ENCODE results near the gene THAP7. TPM values are rescaled to one million over a fixed set of nuclear protein-coding genes. Genes with fewer than 3 reads are reported as not detected.

Gene THAP7
- total RNA-seq, 4 donors from 2014 or later: 19.8 to 54.7 (median 29.5) TPM

DNA sequence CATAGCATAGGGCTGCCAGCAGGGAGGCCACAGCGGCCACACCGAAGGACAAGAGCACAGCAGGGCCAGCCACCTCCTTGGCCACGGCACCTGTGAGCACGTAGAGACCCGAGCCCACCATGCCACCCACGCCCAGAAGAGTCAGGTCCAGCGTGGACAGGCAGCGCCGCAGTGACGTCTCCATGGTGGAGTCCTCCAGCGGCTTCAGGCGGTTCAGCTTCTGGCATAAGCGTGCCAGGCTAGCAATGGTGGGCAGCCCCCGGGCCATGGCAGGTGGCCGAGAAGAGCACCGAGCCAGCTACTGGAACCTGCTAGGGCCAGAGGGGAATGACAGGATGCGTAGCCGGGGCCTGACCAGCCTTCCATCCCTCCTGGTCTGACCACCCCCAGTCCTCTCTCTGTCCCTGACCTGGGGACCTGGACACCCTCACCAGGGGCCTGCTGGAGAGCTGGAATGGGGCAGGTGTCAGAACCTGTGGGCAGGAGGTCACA, 29.7 kb upstream of the THAP7 start:
- no peaks in the 10 kb centered on the region for H3K36me3 ChIP-seq
- DNase-seq: no peak
- H3K9me3 ChIP-seq: no peaks in the 10 kb centered on the region
- no peak overlapping the region for H3K27ac ChIP-seq
- TF ChIP-seq, protein P1, sequence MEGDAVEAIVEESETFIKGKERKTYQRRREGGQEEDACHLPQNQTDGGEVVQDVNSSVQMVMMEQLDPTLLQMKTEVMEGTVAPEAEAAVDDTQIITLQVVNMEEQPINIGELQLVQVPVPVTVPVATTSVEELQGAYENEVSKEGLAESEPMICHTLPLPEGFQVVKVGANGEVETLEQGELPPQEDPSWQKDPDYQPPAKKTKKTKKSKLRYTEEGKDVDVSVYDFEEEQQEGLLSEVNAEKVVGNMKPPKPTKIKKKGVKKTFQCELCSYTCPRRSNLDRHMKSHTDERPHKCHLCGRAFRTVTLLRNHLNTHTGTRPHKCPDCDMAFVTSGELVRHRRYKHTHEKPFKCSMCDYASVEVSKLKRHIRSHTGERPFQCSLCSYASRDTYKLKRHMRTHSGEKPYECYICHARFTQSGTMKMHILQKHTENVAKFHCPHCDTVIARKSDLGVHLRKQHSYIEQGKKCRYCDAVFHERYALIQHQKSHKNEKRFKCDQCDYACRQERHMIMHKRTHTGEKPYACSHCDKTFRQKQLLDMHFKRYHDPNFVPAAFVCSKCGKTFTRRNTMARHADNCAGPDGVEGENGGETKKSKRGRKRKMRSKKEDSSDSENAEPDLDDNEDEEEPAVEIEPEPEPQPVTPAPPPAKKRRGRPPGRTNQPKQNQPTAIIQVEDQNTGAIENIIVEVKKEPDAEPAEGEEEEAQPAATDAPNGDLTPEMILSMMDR (IDR thresholded peaks at IDR 0.05): no peak
- no peak for TF ChIP-seq POLR2A (IDR thresholded peaks at IDR 0.05)
- H3K4me1 ChIP-seq: peaks cover 0 to 14% (median 3%) of the 10 kb centered on the region in 4 donors
- H3K4me3 ChIP-seq: peak overlapping the region in 2 of 4 donors; percentile 47 to 49
- peaks cover 0 to 10% of the 10 kb centered on the region in 2 donors for H3K27me3 ChIP-seq

DNA sequence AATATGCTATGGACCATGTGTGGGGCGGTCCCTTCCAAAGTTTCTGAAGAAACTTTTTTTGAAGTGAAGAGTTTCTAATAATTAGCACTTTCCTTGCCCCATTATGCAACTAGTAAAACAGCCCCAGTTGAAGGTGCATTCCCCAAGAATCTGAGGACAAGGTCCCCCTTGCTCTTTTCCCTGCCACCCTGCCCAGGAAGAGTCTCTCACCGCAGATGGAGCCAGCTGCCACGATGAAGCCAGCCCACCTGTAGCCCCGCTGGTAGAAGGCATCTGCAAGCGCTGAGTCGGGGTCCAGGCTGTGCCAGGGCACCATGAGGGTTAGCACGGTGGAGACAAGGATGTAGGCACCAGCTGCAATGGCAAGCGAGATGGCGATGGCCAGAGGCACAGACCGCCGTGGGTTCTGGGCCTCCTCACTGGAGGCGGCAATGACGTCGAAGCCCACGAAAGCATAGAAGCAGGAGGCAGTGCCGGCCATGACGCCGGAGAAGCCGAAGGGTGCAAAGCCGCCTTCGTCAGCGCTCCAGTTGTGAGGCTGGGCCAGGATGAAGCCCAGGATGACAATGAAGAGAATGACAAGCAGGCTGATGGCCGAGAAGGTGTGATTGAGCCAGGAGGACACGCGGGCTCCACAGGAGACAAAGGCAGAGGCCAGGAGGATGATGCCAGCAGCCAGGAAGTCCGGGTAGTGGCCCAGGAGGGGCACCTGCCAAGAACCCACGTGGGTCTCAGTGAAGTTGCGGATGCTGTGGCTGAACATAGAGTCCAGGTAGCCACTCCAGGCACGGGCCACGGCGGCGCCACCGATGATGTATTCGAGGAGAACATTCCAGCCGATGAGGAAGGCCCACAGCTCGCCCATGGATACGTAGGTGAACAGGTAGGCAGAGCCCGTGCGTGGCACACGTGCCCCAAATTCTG, 29.0 kb upstream of the THAP7 start:
- Histone ChIP-seq H3K27ac (no peak overlapping the region), H3K27me3 (peaks cover 0 to 10% of the 10 kb centered on the region in 2 donors), H3K9me3 (no peaks in the 10 kb centered on the region), H3K4me1 (peaks cover 0 to 14% (median 3%) of the 10 kb centered on the region in 4 donors), H3K36me3 (no peaks in the 10 kb centered on the region), H3K4me3 (no peak overlapping the region)
- DNase-seq: no peak
- TF ChIP-seq, protein P1 (IDR thresholded peaks at IDR 0.05): no peak
- no peak for TF ChIP-seq POLR2A (IDR thresholded peaks at IDR 0.05)

DNA sequence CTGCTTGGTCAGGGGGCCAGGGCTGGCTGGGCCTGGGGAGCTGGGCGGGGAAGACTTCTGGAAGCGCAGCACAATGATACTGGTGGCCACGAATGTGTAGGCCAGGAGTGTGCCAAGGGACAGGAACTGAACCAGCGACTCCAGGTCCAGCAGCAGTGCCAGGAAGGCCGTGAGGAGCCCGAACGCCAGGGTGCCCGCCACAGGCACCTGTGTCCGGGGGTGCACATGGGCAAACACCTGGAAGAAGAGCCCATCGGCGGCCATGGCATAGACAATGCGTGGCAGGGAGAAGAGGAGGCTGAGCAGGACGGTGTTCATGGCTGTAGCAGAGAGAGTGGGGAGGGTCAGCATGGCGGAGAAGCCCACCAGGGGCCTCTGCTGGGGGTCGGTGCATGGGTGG, 28.1 kb upstream of the THAP7 start:
- Histone ChIP-seq H3K4me1 (peaks cover 0 to 14% (median 3%) of the 10 kb centered on the region in 4 donors), H3K9me3 (no peaks in the 10 kb centered on the region), H3K27me3 (peaks cover 0 to 10% of the 10 kb centered on the region in 2 donors), H3K36me3 (no peaks in the 10 kb centered on the region), H3K4me3 (no peak overlapping the region), H3K27ac (no peak overlapping the region)
- TF ChIP-seq, protein P1 (IDR thresholded peaks at IDR 0.05): no peak
- no peak for TF ChIP-seq POLR2A (IDR thresholded peaks at IDR 0.05)
- DNase-seq: no peak

DNA sequence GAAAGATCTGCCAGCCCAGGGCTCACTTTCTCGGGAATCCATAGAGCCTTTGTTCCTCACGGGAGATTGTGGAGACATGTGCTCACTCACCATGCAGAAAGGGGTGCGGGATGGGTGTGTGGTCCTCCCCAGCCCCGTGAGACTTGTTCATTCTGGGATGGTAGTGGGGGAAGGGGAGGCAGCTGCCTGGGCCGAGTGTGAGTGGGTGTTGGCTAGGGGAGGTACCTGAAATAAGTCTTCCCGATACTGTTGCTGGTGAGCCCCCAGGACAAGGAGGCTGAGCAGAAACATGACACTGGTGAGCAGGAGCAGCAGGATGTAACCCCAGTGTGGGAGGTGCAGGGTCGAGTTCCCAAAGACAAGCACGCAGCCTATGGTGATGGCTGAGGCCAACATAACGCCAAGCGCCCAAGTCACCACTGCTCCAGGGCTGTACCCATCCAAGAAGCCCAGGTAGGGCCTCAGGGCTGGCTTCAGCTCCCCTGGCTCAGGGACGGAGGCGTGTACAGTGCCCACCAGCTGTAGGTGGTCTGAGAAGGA, 27.6 kb upstream of the THAP7 start:
- Histone ChIP-seq H3K27me3 (peaks cover 0 to 10% of the 10 kb centered on the region in 2 donors), H3K36me3 (no peaks in the 10 kb centered on the region), H3K4me3 (no peak overlapping the region), H3K4me1 (peaks cover 0 to 14% (median 3%) of the 10 kb centered on the region in 4 donors), H3K9me3 (no peaks in the 10 kb centered on the region), H3K27ac (no peak overlapping the region)
- TF ChIP-seq POLR2A (IDR thresholded peaks at IDR 0.05): no peak
- TF ChIP-seq, protein P1 (IDR thresholded peaks at IDR 0.05): no peak
- no peak for DNase-seq

DNA sequence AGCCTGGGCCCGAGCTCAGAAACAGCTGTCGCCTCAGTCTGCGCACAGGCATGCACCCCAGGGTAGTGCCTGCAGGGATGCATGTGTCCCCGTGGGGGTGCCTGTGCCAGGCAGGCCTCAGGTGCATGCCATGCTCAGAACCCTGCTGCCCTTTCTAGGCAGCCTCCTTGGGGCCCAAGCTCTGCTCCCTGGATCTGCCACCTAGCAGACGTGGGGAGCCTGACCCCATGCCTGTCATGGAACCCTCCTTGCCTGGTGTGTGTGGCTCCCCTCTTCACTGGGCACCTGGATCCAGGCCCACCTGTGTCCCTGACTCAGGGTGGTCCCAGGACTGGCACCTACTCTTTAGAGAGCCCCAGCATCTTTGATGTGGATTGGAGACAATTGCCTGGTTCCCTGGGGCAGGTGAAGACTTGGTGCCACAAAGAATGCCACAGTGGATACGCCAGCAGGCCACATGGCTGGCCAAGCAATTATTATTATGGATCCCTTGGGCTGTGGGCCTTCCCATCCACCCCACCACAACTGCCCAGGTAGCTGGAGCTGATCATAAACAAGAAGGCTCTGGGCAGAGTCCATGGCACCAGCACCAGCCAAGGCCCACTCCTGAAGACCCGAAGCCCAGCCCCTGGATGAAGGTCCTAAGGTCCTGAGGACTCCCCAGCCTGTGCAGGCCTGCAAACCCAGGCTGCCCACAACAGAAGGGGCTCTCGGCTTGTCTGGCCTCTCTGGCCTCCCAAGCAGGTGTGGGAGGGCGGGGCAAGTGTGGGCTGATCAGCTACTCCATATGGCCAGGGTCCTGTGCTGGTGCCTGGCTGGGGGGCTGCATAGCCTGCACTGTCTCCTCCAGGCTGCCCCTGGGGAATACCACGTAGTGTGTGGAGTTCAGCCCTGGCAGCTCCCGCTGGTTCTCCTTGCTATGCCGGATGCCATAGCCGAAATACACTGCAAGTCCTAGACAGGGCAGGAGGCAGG, 26.6 kb upstream of the THAP7 start:
- no peak overlapping the region for H3K27ac ChIP-seq
- no peak for DNase-seq
- H3K9me3 ChIP-seq: no peaks in the 10 kb centered on the region
- no peaks in the 10 kb centered on the region for H3K36me3 ChIP-seq
- peaks cover 0 to 10% of the 10 kb centered on the region in 2 donors for H3K27me3 ChIP-seq
- TF ChIP-seq, protein P1 (IDR thresholded peaks at IDR 0.05): no peak
- TF ChIP-seq POLR2A (IDR thresholded peaks at IDR 0.05): no peak
- H3K4me3 ChIP-seq: no peak overlapping the region
- peaks cover 0 to 14% (median 3%) of the 10 kb centered on the region in 4 donors for H3K4me1 ChIP-seq
